ENCODE results near the gene AKT2.

AKT2 gene

GRCh38 chr19:40253611-40254092 lies 31.5 kb downstream of the AKT2 start:
- no peak overlapping the region for H3K4me3 ChIP-seq (replicated peaks; ENCODE audit: low read depth, low read length)
- TF ChIP-seq CTCF (IDR thresholded peaks at IDR 0.05; ENCODE audit: insufficient read depth, low read length, poor library complexity, severe bottlenecking), result no peak
- H3K27me3 ChIP-seq (replicated peaks; ENCODE audit: control insufficient read depth, insufficient read depth, low read length), result no peaks in the 10 kb centered on the region
- peaks cover 35% of the 10 kb centered on the region for H3K36me3 ChIP-seq (ENCODE audit: control insufficient read depth, insufficient read depth, low read length)
- DNase-seq (ENCODE audit: extremely low read depth, insufficient read length), result no peak

GRCh38 chr19:40252395-40252794 lies 32.8 kb downstream of the AKT2 start:
- Histone ChIP-seq H3K27me3 (replicated peaks; ENCODE audit: control insufficient read depth, insufficient read depth, low read length) (no peaks in the 10 kb centered on the region), H3K36me3 (ENCODE audit: control insufficient read depth, insufficient read depth, low read length) (peaks cover 36% of the 10 kb centered on the region), H3K4me3 (replicated peaks; ENCODE audit: low read depth, low read length) (no peak overlapping the region)
- DNase-seq (ENCODE audit: extremely low read depth, insufficient read length), result no peak
- TF ChIP-seq CTCF (IDR thresholded peaks at IDR 0.05; ENCODE audit: insufficient read depth, low read length, poor library complexity, severe bottlenecking), result no peak

- no peak for TF ChIP-seq CTCF (IDR thresholded peaks at IDR 0.05; ENCODE audit: insufficient read depth, low read length, poor library complexity, severe bottlenecking)
- no peak for DNase-seq (ENCODE audit: extremely low read depth, insufficient read length)
- Histone ChIP-seq H3K36me3 (ENCODE audit: control insufficient read depth, insufficient read depth, low read length) (peaks cover 33% of the 10 kb centered on the region), H3K27me3 (replicated peaks; ENCODE audit: control insufficient read depth, insufficient read depth, low read length) (no peaks in the 10 kb centered on the region), H3K4me3 (replicated peaks; ENCODE audit: low read depth, low read length) (no peak overlapping the region)
Measured at GRCh38 chr19:40251991-40252390, 33.2 kb downstream of the AKT2 start.

GRCh38 chr19:40251244-40251643 lies 33.9 kb downstream of the AKT2 start:
- DNase-seq (ENCODE audit: extremely low read depth, insufficient read length), result no peak
- Histone ChIP-seq H3K4me3 (replicated peaks; ENCODE audit: low read depth, low read length) (no peak overlapping the region), H3K27me3 (replicated peaks; ENCODE audit: control insufficient read depth, insufficient read depth, low read length) (no peaks in the 10 kb centered on the region), H3K36me3 (ENCODE audit: control insufficient read depth, insufficient read depth, low read length) (peaks cover 28% of the 10 kb centered on the region)
- no peak for TF ChIP-seq CTCF (IDR thresholded peaks at IDR 0.05; ENCODE audit: insufficient read depth, low read length, poor library complexity, severe bottlenecking)

- Histone ChIP-seq H3K27me3 (replicated peaks; ENCODE audit: control insufficient read depth, insufficient read depth, low read length) (no peaks in the 10 kb centered on the region), H3K4me3 (replicated peaks; ENCODE audit: low read depth, low read length) (no peak overlapping the region), H3K36me3 (ENCODE audit: control insufficient read depth, insufficient read depth, low read length) (peaks cover 16% of the 10 kb centered on the region)
- TF ChIP-seq CTCF (IDR thresholded peaks at IDR 0.05; ENCODE audit: insufficient read depth, low read length, poor library complexity, severe bottlenecking), result no peak
- no peak for DNase-seq (ENCODE audit: extremely low read depth, insufficient read length)
Measured at GRCh38 chr19:40249781-40250180, 35.4 kb downstream of the AKT2 start.

GRCh38 chr19:40249201-40249600 lies 35.9 kb downstream of the AKT2 start:
- Histone ChIP-seq H3K27me3 (replicated peaks; ENCODE audit: control insufficient read depth, insufficient read depth, low read length) (no peaks in the 10 kb centered on the region), H3K4me3 (replicated peaks; ENCODE audit: low read depth, low read length) (no peak overlapping the region), H3K36me3 (ENCODE audit: control insufficient read depth, insufficient read depth, low read length) (peaks cover 15% of the 10 kb centered on the region)
- TF ChIP-seq CTCF (IDR thresholded peaks at IDR 0.05; ENCODE audit: insufficient read depth, low read length, poor library complexity, severe bottlenecking), result no peak
- DNase-seq (ENCODE audit: extremely low read depth, insufficient read length), result no peak

All from GM06990 (cell line).